ENCODE results near the gene ARL5A.

GRCh38 chr2:151774506-151774905, 53.7 kb downstream of the ARL5A start:
- TF ChIP-seq CTCF (IDR thresholded peaks at IDR 0.05; ENCODE audit: low read length) = no peak
- TF ChIP-seq EZH2 (optimal IDR thresholded peaks at IDR 0.05; ENCODE audit: low read depth, low read length) = no peak
